GM18498 (cell line): Measurements from ENCODE around the gene BBX.

Experiments
- ATAC-seq: cut with Tn5 transposase; IDR thresholded peaks from one replicate; pipeline ENCODE4 v1.9.1; 2021; ENCODE audit warnings: mild to moderate bottlenecking, moderate library complexity; ENCODE audit not compliant: unreplicated experiment

Gene BBX

DNA sequence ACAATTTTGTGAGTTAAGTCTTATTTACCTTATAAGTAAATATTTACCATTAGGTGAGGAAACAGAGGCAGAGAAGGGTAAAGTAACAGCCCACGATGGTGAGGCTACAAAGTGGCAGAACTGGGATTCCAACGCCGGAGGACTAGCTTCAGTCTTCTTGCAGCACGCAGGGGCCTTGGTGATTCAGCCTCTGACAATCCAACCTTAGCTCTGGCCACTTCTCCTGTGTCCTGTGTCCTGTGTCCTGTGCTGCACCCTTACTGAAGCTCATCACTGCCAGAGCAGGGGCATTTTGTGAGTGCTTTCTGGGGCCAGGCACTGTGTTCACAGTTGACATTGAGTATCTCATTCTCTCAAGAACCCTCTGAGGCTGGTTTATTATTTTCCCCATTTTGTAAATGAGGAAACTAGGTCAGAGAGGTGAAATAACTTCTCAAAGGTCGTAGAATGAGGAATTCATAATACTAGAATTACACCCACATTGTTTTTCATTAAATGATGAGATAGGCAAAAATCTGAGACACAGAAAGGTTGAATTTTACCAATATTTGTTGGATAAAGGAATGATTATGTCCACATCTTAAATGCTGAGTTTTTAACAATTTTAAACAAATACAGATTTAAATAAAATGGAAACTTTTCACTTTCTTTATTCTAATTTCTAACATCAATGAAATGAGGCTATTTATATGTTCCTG is 215.9 kb downstream of the BBX start:
- ATAC-seq, result no peak

DNA sequence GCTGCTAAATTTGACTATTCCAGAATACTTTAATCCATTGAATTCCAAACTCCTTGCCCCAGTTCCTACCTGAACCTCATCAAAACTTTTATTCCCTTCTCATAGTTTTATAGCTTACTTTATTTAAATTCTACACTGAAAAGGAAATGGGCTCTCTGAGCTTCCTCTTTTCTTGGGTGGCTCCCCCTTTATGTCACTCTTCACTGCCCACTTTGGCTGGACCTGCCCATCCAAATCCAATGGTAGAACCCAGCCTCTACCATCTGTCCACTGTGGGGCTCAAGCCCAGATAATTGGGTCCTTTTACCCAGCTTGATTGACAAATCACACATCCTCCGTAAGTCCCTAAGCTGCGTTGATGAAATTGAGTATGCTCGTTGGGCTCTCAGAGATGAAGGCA is 216.5 kb downstream of the BBX start:
- ATAC-seq, result no peak

- no peak for ATAC-seq
Measured at GRCh38 chr3:107740992-107741896, 218.5 kb downstream of the BBX start.

- ATAC-seq, result no peak
Measured at GRCh38 chr3:107745354-107745753, 222.6 kb downstream of the BBX start.

DNA sequence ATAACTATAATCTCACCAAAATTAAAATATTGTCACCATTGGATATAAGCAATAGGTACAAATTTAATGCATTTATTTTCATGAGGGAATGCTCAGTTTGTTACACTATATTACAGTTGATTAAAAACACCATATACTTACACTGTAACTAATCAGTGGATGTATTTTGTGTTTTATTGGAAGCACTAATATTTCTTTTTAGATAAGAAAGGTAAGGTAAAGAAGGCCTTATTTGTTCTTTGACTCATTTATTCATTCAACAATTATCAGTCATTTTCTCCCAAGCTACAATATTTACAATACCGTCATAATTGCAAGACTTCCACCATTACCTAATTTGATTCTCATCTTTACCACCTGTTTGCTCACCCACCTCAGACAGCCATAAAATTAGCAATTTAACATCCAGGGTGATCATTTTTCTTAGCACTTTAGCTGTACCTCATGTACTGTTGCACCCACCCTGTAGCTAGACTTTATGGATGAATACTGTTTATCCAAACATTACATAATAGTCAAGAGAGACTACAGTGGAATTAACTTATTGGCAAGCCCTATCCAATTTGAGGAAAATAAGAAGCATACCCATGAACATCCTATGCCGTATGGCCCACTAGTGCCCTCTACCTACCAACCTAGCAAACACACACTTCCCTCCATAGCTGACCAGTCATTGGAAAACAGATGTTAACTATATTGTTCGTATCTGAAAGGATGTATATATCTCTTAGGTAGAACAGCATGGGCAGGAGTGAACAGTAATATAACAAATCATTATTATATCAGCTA is 229.6 kb downstream of the BBX start:
- no peak for ATAC-seq

- ATAC-seq, result no peak
Measured at GRCh38 chr3:107753494-107753893, 230.7 kb downstream of the BBX start.

DNA sequence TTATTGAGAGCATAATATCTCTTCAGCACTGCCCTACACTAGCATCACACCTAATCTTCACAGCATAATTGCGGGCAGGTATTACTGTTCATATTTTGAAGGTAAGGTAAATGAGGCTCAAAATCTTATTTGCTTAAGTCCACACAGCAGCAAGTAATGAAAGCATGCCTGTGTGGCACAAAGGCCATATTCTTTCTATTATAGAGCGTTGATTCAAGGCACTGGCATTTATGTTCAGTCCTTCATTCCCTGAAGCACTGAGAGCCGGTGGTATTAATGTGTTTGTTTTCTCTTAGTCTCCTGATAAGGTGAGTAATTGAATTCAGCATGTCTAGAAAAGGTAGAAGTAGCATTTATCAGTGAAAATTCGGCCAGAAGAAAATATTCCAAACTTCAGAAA is 231.2 kb downstream of the BBX start:
- ATAC-seq, result no peak

- no peak for ATAC-seq
Measured at GRCh38 chr3:107756649-107757048, 233.9 kb downstream of the BBX start.

DNA sequence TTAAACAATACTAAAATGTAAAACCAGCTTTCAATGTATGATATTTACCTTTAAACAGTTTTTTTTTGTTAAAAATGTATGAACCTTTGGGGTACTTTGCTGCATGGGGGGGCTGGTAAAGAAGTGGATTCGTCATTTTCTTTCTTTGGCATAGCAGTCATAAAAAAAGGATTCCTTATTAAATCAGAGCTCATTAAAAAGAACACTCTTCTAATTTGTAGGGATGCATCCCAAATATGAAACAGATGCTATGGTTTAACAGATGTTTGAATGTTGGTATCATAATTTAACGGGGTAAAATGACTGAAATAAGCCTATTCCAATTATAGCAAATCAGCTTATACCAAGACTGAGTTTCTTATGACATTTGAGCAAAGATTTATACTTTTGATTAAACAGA is 234.4 kb downstream of the BBX start:
- ATAC-seq, result no peak

DNA sequence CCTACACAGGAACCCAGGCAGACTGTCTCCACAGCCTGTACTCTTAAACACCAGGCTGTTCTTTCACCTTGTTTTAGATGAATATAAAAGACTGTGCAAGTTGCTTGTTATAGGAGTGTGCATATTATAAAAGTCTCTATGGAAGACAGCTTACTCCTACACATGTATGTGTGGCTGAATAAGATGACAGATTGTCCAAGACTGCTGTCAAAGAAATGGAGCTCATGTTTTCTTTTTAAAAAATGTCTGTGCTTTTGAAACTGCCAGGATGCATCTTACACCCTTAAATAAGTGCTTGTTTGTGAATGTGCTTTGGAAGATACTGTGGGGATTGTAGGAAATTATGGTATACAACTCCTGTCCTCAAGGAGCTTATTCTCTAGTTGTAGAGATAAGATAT is 237.4 kb downstream of the BBX start:
- ATAC-seq, result no peak

- no peak for ATAC-seq
Measured at GRCh38 chr3:107761391-107761790, 238.6 kb downstream of the BBX start.

- ATAC-seq, result no peak
Measured at GRCh38 chr3:107765524-107765923, 242.8 kb downstream of the BBX start.

DNA sequence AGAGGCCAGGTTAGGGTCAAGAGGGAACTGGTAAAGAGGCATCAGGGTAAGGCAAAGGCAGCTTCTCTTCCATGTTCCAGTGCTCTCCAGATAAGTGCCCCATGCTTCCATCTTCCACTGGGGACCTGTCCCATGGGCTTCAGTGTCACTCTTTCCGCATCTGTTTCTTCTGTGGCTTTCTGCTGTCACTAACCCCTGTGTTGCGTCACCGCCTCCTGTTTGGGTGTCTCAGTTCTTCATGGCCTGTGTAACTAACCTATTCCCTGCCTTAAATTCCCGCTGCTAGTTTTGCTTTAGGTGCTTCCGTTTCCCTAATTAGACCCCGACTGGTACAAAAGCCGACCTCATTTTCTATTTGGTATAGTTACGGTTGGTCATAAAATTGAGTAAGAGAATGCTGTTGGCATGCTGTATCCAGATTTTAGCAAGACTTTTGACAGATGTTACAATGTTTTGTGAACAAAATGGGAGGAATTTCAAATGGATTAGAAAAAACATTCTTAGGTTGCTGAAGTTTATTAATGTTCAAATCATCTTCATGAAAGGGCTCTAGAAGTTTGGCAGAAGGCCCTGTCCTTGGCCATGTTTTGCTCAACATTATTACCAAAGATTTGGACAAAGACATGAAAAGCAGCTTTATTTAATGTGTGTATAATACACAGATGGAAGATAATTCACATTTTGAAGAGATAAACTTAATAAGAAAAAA is 245.3 kb downstream of the BBX start:
- no peak for ATAC-seq

GRCh38 chr3:107769882-107770281 is 247.1 kb downstream of the BBX start:
- no peak for ATAC-seq

GRCh38 chr3:107772016-107772415 is 249.3 kb downstream of the BBX start:
- ATAC-seq, result no peak

- ATAC-seq, result no peak
Measured at GRCh38 chr3:107775974-107776373, 253.2 kb downstream of the BBX start.

DNA sequence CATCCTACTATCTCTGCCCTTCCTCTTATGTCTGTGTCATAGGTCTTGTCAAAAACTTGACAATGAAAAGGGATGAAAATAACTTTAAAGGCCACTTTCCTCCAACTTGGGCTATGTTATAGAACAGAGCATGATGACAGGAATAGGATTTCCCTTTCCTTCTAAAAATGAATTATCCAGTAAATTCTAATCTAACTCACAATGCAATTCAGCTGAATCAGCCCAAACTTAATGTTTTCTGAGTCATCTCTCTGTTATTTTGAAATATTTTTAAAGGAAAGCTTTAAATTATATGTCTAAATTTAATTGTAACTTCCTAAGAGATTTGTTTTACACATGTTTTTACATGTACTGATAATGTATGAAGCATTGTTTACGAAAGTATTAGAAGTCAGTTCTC is 258.5 kb downstream of the BBX start:
- no peak for ATAC-seq

DNA sequence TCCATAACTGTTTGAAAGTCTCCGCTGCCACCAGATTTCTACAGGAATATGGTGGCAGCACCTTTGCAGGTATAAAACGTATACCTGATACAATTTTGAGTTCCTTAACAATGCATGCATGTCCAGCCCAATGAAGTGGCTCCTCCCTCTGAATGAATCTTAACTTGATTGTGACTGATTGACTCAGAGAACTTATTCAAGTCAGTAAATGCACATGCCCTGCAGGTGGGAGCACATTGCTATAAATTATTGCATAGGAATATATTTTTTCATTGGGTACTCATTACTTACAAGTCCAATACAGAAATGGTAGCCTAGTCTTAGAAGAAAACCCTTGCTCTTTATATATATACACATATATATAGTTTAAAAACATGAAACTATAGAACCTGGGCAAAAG is 259.3 kb downstream of the BBX start:
- no peak for ATAC-seq

- ATAC-seq, result no peak
Measured at GRCh38 chr3:107790612-107791011, 267.9 kb downstream of the BBX start.

- no peak for ATAC-seq
Measured at GRCh38 chr3:107791027-107791426, 268.3 kb downstream of the BBX start.

- ATAC-seq, result no peak
Measured at GRCh38 chr3:107791450-107791849, 268.7 kb downstream of the BBX start.
